Measurements from ENCODE around the gene AEBP1. TPM values are rescaled to one million over a fixed set of nuclear protein-coding genes. Genes with fewer than 3 reads are reported as not detected.

Gene AEBP1
- total RNA-seq, 1 donor from 2014 or later, result 81.1 TPM

- H3K4me3 ChIP-seq (ENCODE audit: low read depth, low read length), result no peak overlapping the region
- H3K27me3 ChIP-seq (ENCODE audit: control insufficient read depth, insufficient read depth, low read length), result peaks cover 30% of the 10 kb centered on the region
- H3K36me3 ChIP-seq (ENCODE audit: control insufficient read depth, insufficient read depth, low read length), result no peaks in the 10 kb centered on the region
- no peak for DNase-seq (ENCODE audit: low read depth)
- TF ChIP-seq CTCF (IDR thresholded peaks at IDR 0.05; ENCODE audit: insufficient read depth, low read length, poor library complexity, severe bottlenecking), result no peak
Observed at GRCh38 chr7:44144968-44145478, 40.9 kb downstream of the AEBP1 start.

GRCh38 chr7:44145479-44145968, 41.4 kb downstream of the AEBP1 start:
- no peak for DNase-seq (ENCODE audit: low read depth)
- no peak for TF ChIP-seq CTCF (IDR thresholded peaks at IDR 0.05; ENCODE audit: insufficient read depth, low read length, poor library complexity, severe bottlenecking)
- Histone ChIP-seq H3K4me3 (ENCODE audit: low read depth, low read length) (peak overlapping the region; percentile 35), H3K36me3 (ENCODE audit: control insufficient read depth, insufficient read depth, low read length) (no peaks in the 10 kb centered on the region), H3K27me3 (ENCODE audit: control insufficient read depth, insufficient read depth, low read length) (peaks cover 30% of the 10 kb centered on the region)

DNA sequence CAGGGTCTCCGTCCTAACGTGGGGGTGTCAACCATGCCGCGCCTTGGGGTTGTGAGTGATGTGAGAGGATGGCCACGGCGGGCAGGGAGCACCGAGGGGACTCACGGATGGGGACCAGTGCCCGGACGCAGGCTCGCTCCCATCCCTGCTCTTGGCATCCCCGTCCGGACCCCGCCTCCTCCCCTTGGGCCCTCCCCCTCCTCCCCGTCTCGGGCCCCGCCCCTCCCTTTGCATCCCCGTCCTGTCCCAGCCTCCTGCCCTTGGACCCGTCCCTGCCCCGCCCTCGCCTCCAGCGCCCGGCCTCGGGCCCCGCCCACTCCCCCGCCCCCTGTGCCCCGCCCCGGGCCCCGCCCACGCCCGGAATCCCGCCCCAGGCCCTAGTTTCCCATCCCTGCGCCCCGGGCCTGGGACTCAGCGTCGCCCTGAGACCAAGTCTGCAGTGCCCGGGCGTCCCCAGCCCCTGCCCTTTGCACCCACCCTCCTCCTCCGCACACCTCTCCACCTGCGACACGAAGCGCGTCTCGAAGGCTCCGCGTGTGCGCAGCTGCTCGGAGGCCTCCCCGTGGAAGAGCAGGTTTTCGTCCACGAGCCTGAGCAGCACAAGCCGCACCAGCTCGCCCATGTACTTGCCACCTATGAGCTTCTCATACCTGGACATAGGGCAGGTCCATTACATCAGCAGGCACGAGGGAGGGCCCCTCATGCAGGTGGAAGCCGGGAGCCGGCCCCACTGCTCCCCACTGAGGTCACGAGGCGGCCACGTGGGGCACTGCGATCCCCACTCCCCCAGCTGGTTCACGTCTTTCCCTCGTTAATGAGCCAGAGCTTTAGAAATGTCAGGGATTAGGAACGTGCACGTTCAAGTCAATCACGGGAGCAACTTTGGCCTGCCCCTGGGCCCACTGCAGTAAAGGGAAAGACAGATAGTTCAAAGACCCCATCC, 42.1 kb downstream of the AEBP1 start:
- peak overlapping the region; percentile 35 for H3K4me3 ChIP-seq (ENCODE audit: low read depth, low read length)
- peaks cover 30% of the 10 kb centered on the region for H3K27me3 ChIP-seq (ENCODE audit: control insufficient read depth, insufficient read depth, low read length)
- TF ChIP-seq CTCF (IDR thresholded peaks at IDR 0.05; ENCODE audit: insufficient read depth, low read length, poor library complexity, severe bottlenecking), result no peak
- no peaks in the 10 kb centered on the region for H3K36me3 ChIP-seq (ENCODE audit: control insufficient read depth, insufficient read depth, low read length)
- DNase-seq (ENCODE audit: low read depth), result no peak

DNA sequence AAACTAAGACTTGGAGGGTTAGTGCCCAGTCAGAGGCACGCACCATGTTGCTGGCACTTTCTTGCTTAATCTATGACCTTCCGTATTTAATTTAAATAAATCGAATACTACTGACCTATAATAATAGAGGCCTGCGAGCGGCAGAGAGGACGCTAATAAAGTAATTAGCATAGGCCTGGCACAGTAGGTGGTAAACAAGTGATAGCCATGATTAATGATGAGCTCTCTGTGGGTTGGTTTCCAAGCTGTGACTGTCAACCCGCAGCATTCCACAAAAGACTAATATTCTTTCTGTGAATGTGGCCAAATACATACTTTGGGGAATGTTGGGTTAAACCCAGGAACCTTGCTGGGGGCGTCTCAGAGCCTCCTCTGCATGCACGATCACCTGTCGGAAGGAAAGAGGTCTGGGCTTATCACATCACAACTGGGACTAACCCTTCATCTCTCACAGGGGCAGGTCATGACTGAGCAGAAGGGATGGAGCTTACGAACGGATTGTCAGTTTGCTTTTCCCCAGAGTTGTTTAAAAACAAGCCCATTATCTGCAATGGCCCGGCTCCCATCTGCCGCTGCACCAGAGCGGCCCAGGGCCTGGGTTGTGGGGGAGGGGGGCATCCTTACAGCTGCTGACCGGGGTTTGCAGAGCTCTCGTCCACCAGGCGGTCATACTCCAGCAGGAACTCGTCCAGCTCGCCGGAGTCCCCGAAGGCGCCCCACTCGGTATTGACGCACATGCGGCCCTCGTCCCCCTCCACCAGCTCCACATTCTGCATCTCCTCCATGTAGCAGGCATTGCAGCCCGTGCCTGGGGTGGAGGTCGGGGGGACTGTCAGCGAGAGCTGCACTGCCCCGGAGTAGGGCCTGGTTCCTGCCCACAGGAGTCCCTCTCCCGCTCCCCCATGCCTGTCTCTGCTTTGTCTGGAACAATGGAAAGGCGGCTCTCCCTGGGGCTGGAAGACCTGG, 43.2 kb downstream of the AEBP1 start:
- TF ChIP-seq CTCF (IDR thresholded peaks at IDR 0.05; ENCODE audit: insufficient read depth, low read length, poor library complexity, severe bottlenecking), result no peak
- Histone ChIP-seq H3K4me3 (ENCODE audit: low read depth, low read length) (no peak overlapping the region), H3K36me3 (ENCODE audit: control insufficient read depth, insufficient read depth, low read length) (no peaks in the 10 kb centered on the region), H3K27me3 (ENCODE audit: control insufficient read depth, insufficient read depth, low read length) (peaks cover 30% of the 10 kb centered on the region)
- no peak for DNase-seq (ENCODE audit: low read depth)

- Histone ChIP-seq H3K27me3 (ENCODE audit: control insufficient read depth, insufficient read depth, low read length) (peaks cover 30% of the 10 kb centered on the region), H3K4me3 (ENCODE audit: low read depth, low read length) (no peak overlapping the region), H3K36me3 (ENCODE audit: control insufficient read depth, insufficient read depth, low read length) (no peaks in the 10 kb centered on the region)
- no peak for DNase-seq (ENCODE audit: low read depth)
- no peak for TF ChIP-seq CTCF (IDR thresholded peaks at IDR 0.05; ENCODE audit: insufficient read depth, low read length, poor library complexity, severe bottlenecking)
Observed at GRCh38 chr7:44148166-44148565, 44.0 kb downstream of the AEBP1 start.
